KMS-11 (cell line): Measurements from ENCODE around the gene FFAR4.

Source experiments
- H2AFZ ChIP-seq: fragments of 200-600 bp; sonication (generic); 2 replicates; pipeline ENCODE4 v1.6.1; 2016; ENCODE audit warnings: antibody characterized with exemption, mixed run types, low read depth
- H3K27ac ChIP-seq: fragments of 200-600 bp; sonication (generic); 2 replicates; pipeline ENCODE4 v1.6.1; 2016; ENCODE audit warnings: mild to moderate bottlenecking, mixed run types
- H3K27me3 ChIP-seq: fragments of 200-600 bp; sonication (generic); 2 replicates; pipeline ENCODE4 v1.6.1; 2017; ENCODE audit warnings: mild to moderate bottlenecking, low read depth, mixed run types, moderate library complexity; ENCODE audit not compliant: insufficient read depth
- H3K36me3 ChIP-seq: fragments of 200-600 bp; sonication (generic); 2 replicates; pipeline ENCODE4 v1.6.1; 2017; ENCODE audit warnings: mild to moderate bottlenecking, mixed run types; ENCODE audit not compliant: insufficient read depth
- H3K4me1 ChIP-seq: fragments of 200-600 bp; sonication (generic); 2 replicates; pipeline ENCODE4 v1.6.1; 2016; ENCODE audit warnings: mild to moderate bottlenecking, low read depth, mixed run types; ENCODE audit not compliant: poor library complexity, severe bottlenecking
- H3K4me2 ChIP-seq: fragments of 200-600 bp; sonication (generic); 2 replicates; pipeline ENCODE4 v1.7.0; 2016; ENCODE audit warnings: mild to moderate bottlenecking, mixed run types
- H3K4me3 ChIP-seq: fragments of 200-600 bp; sonication (generic); IDR thresholded peaks from 2 replicates; pipeline ENCODE4 v1.6.1; 2017; ENCODE audit warnings: low read depth, low read length, mixed read lengths; ENCODE audit not compliant: insufficient read depth
- H3K79me2 ChIP-seq: fragments of 200-600 bp; sonication (generic); 2 replicates; pipeline ENCODE4 v1.6.1; 2016; ENCODE audit warnings: low read depth, mixed run types; ENCODE audit not compliant: insufficient read depth
- H3K9ac ChIP-seq: fragments of 200-600 bp; sonication (generic); 2 replicates; pipeline ENCODE4 v1.6.1; 2016; ENCODE audit warnings: mild to moderate bottlenecking, mixed run types
- H4K20me1 ChIP-seq: fragments of 200-600 bp; sonication (generic); 2 replicates; pipeline ENCODE4 v1.6.1; 2016; ENCODE audit warnings: mild to moderate bottlenecking, mixed run types; ENCODE audit not compliant: insufficient read depth
- CTCF ChIP-seq: fragments of 200-600 bp; sonication (generic); conservative IDR thresholded peaks from 2 replicates; pipeline ENCODE4 v1.6.1; 2017; ENCODE audit warnings: low read depth, mild to moderate bottlenecking, antibody characterized with exemption, low read length, moderate library complexity, mixed read lengths

Gene FFAR4

DNA sequence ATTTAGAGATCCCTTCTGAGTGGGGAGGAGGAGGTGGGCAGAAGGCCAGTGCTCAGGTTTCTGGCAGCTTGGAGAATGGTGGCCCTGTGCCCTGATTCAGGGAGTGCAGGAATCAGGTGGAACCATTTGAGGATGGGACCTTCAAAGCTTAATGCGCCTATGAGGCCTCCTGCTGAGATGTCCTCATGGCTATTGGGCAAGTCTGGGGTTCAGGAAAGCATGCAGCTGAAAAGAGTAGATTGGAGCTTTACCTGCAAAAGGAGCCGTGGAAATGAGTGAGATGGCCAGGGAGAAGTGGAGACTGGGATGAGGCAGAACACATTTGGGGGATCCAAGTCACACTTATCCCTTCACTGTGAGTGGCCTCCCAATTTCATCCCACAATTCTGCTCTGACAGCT, 6.1 kb downstream of the FFAR4 start:
- no peak overlapping the region for H3K27ac ChIP-seq
- no peak overlapping the region for H3K9ac ChIP-seq
- no peak overlapping the region for H3K4me2 ChIP-seq
- H4K20me1 ChIP-seq: no peaks in the 10 kb centered on the region
- no peak overlapping the region for H3K4me3 ChIP-seq
- no peaks in the 10 kb centered on the region for H3K36me3 ChIP-seq
- H2AFZ ChIP-seq: no peak overlapping the region
- no peak for TF ChIP-seq CTCF
- no peaks in the 10 kb centered on the region for H3K27me3 ChIP-seq
- no peaks in the 10 kb centered on the region for H3K4me1 ChIP-seq
- no peaks in the 10 kb centered on the region for H3K79me2 ChIP-seq

- no peak overlapping the region for H3K9ac ChIP-seq
- no peak overlapping the region for H3K4me3 ChIP-seq
- H2AFZ ChIP-seq: no peak overlapping the region
- H3K4me2 ChIP-seq: no peak overlapping the region
- H3K4me1 ChIP-seq: no peaks in the 10 kb centered on the region
- H3K27me3 ChIP-seq: no peaks in the 10 kb centered on the region
- TF ChIP-seq CTCF: no peak
- no peaks in the 10 kb centered on the region for H4K20me1 ChIP-seq
- H3K79me2 ChIP-seq: no peaks in the 10 kb centered on the region
- no peaks in the 10 kb centered on the region for H3K36me3 ChIP-seq
- no peak overlapping the region for H3K27ac ChIP-seq
Measured at GRCh38 chr10:93573051-93573909, 6.8 kb downstream of the FFAR4 start.

- no peaks in the 10 kb centered on the region for H3K27me3 ChIP-seq
- H4K20me1 ChIP-seq: no peaks in the 10 kb centered on the region
- H3K9ac ChIP-seq: no peak overlapping the region
- H3K4me3 ChIP-seq: no peak overlapping the region
- H3K27ac ChIP-seq: no peak overlapping the region
- no peaks in the 10 kb centered on the region for H3K79me2 ChIP-seq
- no peak overlapping the region for H2AFZ ChIP-seq
- H3K36me3 ChIP-seq: no peaks in the 10 kb centered on the region
- H3K4me2 ChIP-seq: no peak overlapping the region
- no peak for TF ChIP-seq CTCF
- no peaks in the 10 kb centered on the region for H3K4me1 ChIP-seq
Measured at GRCh38 chr10:93573924-93574323, 7.5 kb downstream of the FFAR4 start.

DNA sequence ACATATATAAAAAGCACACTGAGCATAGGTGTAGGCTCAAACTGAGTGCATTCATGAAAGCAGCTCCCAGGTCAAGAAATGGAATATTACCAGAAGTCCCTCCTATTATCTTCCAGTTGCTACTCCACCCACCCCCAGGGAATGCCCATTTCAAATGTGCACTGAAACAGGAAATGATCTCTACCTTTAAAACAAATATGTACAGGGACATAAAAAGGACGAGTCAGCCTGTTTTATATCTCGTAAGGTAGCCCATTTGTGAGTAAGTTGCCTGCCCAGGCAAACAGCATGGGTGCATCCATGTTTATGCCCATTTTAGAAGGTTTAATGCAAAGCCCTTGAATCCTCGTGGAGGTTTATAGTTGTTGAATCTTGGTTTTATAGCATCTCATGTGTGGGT, 10.4 kb downstream of the FFAR4 start:
- no peaks in the 10 kb centered on the region for H3K4me1 ChIP-seq
- TF ChIP-seq CTCF: no peak
- no peak overlapping the region for H3K4me2 ChIP-seq
- no peaks in the 10 kb centered on the region for H4K20me1 ChIP-seq
- H3K27ac ChIP-seq: no peak overlapping the region
- no peak overlapping the region for H3K4me3 ChIP-seq
- H3K9ac ChIP-seq: no peak overlapping the region
- H3K79me2 ChIP-seq: no peaks in the 10 kb centered on the region
- no peaks in the 10 kb centered on the region for H3K36me3 ChIP-seq
- no peaks in the 10 kb centered on the region for H3K27me3 ChIP-seq
- no peak overlapping the region for H2AFZ ChIP-seq
